Memory B cell (primary cell): ENCODE results near the gene DDX52.
"Not testable (repeated sequence)": the region's sequence is repeated elsewhere in the genome, so short reads cannot be mapped to it uniquely, and the experiment has no call there.

ENCODE experiments used
- ATAC-seq: fragments of 150-1000 bp; cut with Tn5 transposase; 2 replicates; pipeline ENCODE4 v1.10.0; 2021; ENCODE audit warnings: low read depth, mild to moderate bottlenecking, moderate library complexity
- DNase-seq, 2 donors: peaks; one replicate each; pipeline ENCODE4 v3.0.0; 2022; ENCODE audit warnings: low spot score in 2 of 2
- H3K27ac Mint-ChIP-seq: one replicate; pipeline ENCODE4 v1.8.0; 2022; ENCODE audit warnings: mild to moderate bottlenecking, moderate library complexity, mixed read lengths
- H3K27me3 Mint-ChIP-seq: one replicate; pipeline ENCODE4 v1.8.0; 2022; ENCODE audit warnings: mixed read lengths
- H3K36me3 Mint-ChIP-seq: one replicate; pipeline ENCODE4 v1.8.0; 2022; ENCODE audit warnings: mild to moderate bottlenecking, mixed read lengths
- H3K4me1 Mint-ChIP-seq: one replicate; pipeline ENCODE4 v1.8.0; 2022; ENCODE audit warnings: mixed read lengths
- H3K4me3 Mint-ChIP-seq: one replicate; pipeline ENCODE4 v1.8.0; 2022; ENCODE audit warnings: mild to moderate bottlenecking, moderate library complexity, mixed read lengths
- H3K9me3 Mint-ChIP-seq: one replicate; pipeline ENCODE4 v1.8.0; 2022; ENCODE audit warnings: mixed read lengths

Gene DDX52, protein sequence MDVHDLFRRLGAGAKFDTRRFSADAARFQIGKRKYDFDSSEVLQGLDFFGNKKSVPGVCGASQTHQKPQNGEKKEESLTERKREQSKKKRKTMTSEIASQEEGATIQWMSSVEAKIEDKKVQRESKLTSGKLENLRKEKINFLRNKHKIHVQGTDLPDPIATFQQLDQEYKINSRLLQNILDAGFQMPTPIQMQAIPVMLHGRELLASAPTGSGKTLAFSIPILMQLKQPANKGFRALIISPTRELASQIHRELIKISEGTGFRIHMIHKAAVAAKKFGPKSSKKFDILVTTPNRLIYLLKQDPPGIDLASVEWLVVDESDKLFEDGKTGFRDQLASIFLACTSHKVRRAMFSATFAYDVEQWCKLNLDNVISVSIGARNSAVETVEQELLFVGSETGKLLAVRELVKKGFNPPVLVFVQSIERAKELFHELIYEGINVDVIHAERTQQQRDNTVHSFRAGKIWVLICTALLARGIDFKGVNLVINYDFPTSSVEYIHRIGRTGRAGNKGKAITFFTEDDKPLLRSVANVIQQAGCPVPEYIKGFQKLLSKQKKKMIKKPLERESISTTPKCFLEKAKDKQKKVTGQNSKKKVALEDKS

DNA sequence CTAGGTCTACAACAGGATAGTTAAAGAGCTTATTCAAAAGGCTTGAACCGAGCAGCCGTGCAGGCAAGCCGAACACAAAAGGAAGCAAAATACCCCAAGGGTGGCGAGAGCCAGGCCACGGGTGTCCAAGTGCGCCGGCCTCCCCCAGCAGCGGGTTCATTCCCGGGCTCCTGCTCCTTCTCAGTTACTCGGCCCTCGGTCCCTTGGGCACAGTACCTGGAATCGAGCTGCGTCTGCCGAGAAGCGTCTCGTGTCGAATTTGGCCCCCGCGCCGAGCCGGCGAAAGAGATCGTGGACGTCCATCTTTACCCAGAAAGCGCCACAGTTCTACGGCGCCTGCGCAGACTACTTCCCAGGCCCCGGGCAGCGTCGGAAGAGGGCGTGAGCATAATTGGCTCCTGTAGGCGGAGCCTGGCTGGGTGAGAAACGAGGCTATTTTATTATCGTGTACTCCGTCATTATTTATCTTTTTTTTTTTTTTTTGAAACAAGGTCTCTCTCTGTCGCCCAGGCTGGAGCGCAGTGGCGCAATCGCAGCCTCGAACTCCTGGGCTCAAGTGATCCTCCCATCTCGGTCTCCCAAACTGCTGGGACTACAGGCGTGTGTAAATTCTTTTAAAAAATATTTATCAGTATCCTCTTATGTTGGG lies at the start of gene DDX52:
TSS of gene DDX52 (minus strand) at position 329 of the 649 bp plus-strand sequence. CDS start at position 303, 26 bp downstream.
- peak; percentile 79 to 80 for DNase-seq
- Mint-ChIP-seq H3K27me3 (peaks cover 17% of the 10 kb centered on the region), H3K36me3 (peaks cover 16% of the 10 kb centered on the region), H3K9me3 (no peaks in the 10 kb centered on the region), H3K4me3 (peak within 1 kb of the TSS; percentile 94), H3K27ac (peak within 1 kb of the TSS; percentile 91), H3K4me1 (peaks cover 23% of the 10 kb centered on the region)
- peak; percentile 98 for ATAC-seq

DNA sequence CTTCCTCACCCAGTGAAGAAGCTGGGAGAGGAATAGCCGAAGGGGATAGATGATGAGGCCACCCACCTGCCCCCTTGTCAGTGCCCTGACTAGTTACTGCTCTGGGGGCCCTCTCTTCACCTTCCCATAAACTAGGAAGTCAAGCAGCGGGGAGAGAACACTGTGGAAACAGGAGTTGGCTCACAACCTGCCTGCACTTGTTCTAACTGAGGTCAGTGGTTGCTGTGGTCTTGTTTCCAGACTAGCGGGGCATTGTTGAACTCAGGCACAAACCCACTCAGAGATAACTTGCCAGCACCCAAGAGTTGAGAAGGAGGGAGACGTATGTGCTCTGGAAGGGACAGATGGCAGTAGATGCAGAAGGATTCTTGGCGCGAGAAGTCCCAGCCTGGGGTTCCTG lies 48.6 kb upstream of the DDX52 start:
- DNase-seq: no peak
- H3K9me3 Mint-ChIP-seq: peaks cover 1% of the 10 kb centered on the region
- ATAC-seq: no peak
- peaks cover 5% of the 10 kb centered on the region for H3K27me3 Mint-ChIP-seq
- peaks cover 2% of the 10 kb centered on the region for H3K4me1 Mint-ChIP-seq
- H3K36me3 Mint-ChIP-seq: peaks cover 4% of the 10 kb centered on the region
- H3K4me3 Mint-ChIP-seq: no peak overlapping the region
- no peak overlapping the region for H3K27ac Mint-ChIP-seq

DNA sequence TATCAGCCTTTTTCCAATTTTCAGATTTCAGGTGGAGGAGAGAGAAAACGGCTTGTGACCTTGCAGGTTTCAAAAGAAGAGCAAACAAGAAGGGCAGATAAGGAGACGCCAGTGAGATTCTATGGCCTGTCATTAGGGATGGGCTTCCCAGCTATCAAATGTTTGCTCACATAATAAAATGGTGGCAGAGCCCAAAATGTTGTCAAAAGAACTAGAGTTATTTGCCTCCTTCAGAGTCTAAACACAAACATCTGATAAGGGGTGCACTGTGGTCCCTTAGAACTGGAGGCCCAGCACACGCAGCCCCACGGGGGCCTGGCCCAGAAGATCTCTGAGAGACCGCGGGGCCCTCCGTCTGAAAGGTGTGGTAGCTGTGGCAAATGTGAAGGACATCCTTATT lies 46.1 kb upstream of the DDX52 start:
- H3K36me3 Mint-ChIP-seq: no peaks in the 10 kb centered on the region
- DNase-seq (no peak), ATAC-seq (no peak)
- peaks cover 3% of the 10 kb centered on the region for H3K27me3 Mint-ChIP-seq
- H3K4me3 Mint-ChIP-seq: no peak overlapping the region
- peaks cover 2% of the 10 kb centered on the region for H3K4me1 Mint-ChIP-seq
- no peak overlapping the region for H3K27ac Mint-ChIP-seq
- H3K9me3 Mint-ChIP-seq: no peaks in the 10 kb centered on the region

DNA sequence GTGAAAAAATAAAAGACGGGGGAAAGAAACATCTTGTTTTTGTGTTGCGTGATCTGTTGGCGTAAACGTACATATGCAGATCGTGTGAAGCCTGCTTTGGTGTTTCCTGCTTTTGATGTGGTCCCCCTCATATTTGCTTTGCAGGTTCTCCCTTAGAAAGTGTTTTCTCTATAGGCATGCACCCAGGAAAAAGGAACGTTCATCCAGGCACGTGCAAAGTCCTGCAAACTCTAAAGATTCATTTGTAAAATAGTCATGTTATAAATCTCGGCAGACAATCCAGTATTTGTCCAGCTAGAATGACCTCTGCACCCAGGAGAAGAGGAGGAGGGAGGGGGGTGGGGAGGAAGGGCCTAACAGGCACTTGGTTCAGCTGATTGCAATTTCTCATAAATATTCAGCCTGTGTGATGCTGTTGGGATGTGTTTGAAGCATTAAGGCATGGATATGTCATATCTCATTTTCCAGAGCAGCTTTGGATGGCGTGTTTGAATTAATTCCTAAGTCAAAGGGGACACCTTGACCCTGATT lies 40.3 kb upstream of the DDX52 start:
- DNase-seq (no peak), ATAC-seq (no peak)
- H3K36me3 Mint-ChIP-seq: peaks cover under 1% of the 10 kb centered on the region
- H3K4me3 Mint-ChIP-seq: no peak overlapping the region
- peaks cover 2% of the 10 kb centered on the region for H3K27me3 Mint-ChIP-seq
- peaks cover 2% of the 10 kb centered on the region for H3K9me3 Mint-ChIP-seq
- no peak overlapping the region for H3K27ac Mint-ChIP-seq
- no peaks in the 10 kb centered on the region for H3K4me1 Mint-ChIP-seq

DNA sequence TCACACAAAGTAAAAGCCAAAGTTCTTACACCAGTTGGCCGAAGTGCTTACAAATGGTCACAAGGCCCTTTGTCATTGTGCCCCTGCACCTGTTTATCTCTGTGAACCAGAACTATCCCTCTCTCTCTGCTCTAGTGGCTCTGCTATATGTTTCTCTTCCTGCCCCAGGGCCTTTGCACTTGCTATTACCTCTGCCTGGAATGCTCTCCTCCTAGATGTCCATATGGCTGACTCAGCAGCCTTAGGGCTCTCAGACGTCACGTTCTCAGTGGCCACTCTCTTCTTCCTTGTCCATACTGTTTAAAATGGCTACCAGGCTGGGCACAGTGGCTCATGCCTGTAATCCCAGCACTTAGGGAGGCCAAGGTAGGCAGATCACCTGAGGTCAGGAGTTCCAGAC lies 38.8 kb upstream of the DDX52 start:
- H3K36me3 Mint-ChIP-seq: peaks cover 3% of the 10 kb centered on the region
- no peak overlapping the region for H3K4me3 Mint-ChIP-seq
- H3K27me3 Mint-ChIP-seq: peaks cover 5% of the 10 kb centered on the region
- no peak overlapping the region for H3K27ac Mint-ChIP-seq
- DNase-seq (no peak), ATAC-seq (no peak)
- peaks cover 4% of the 10 kb centered on the region for H3K9me3 Mint-ChIP-seq
- no peaks in the 10 kb centered on the region for H3K4me1 Mint-ChIP-seq

DNA sequence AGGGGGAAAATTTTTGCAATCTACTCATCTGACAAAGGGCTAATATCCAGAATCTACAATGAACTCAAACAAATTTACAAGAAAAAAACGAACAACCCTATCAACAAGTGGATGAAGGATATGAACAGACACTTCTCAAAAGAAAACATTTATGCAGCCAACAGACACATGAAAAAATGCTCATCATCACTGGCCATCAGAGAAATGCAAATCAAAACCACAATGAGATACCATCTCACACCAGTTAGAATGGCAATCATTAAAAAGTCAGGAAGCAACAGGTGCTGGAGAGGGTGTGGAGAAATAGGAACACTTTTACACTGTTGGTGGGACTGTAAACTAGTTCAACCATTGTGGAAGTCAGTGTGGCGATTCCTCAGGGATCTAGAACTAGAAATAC lies 36.7 kb upstream of the DDX52 start:
- ATAC-seq, DNase-seq, H3K27ac Mint-ChIP-seq, H3K27me3 Mint-ChIP-seq, H3K4me1 Mint-ChIP-seq, H3K36me3 Mint-ChIP-seq, H3K4me3 Mint-ChIP-seq, H3K9me3 Mint-ChIP-seq: not testable (repeated sequence)

DNA sequence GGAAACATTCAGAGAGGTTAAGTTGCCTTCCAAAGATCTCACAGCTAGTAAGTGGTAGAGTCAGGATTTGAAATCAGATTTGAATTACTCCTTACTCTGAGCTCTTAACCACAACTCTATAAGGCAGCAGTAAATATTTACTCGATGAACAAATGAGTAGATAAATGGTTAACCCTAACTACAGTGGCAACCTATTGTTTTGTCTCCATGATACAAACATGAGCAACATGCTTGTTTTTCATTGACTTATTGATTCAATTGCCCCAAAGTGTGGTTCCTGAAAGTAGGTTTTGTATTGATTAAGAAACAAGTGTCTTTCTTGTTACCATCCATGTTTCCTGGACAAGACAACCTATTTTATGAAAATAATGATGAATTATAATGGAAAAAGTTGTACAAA lies 34.8 kb upstream of the DDX52 start:
- H3K4me3 Mint-ChIP-seq: no peak overlapping the region
- DNase-seq: no peak
- H3K4me1 Mint-ChIP-seq: no peaks in the 10 kb centered on the region
- H3K27me3 Mint-ChIP-seq: peaks cover 9% of the 10 kb centered on the region
- peaks cover 4% of the 10 kb centered on the region for H3K9me3 Mint-ChIP-seq
- peaks cover 3% of the 10 kb centered on the region for H3K36me3 Mint-ChIP-seq
- H3K27ac Mint-ChIP-seq: no peak overlapping the region
- no peak for ATAC-seq

DNA sequence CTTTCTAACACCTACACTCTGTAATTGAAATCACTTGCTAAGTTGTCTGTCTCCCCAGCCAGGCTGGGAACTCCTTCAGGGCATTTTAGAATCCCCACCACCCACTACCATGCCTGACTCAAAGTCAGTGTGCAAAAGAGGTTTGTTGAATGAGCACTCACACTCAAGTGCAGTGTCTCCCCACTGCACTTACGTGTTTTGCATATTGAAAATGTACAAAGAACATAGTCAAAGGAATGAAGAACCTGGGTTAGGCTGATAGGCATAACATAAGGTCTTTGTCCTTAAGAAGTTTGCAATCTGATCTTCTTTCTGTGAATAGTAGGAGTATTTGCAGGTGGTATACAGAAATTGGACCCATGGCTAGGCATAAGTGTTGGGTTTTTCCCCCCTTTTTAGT lies 33.8 kb upstream of the DDX52 start:
- Mint-ChIP-seq H3K27me3 (peaks cover 9% of the 10 kb centered on the region), H3K4me1 (no peaks in the 10 kb centered on the region), H3K9me3 (peaks cover 4% of the 10 kb centered on the region), H3K4me3 (no peak overlapping the region), H3K36me3 (peaks cover 3% of the 10 kb centered on the region), H3K27ac (no peak overlapping the region)
- ATAC-seq (no peak), DNase-seq (no peak)

DNA sequence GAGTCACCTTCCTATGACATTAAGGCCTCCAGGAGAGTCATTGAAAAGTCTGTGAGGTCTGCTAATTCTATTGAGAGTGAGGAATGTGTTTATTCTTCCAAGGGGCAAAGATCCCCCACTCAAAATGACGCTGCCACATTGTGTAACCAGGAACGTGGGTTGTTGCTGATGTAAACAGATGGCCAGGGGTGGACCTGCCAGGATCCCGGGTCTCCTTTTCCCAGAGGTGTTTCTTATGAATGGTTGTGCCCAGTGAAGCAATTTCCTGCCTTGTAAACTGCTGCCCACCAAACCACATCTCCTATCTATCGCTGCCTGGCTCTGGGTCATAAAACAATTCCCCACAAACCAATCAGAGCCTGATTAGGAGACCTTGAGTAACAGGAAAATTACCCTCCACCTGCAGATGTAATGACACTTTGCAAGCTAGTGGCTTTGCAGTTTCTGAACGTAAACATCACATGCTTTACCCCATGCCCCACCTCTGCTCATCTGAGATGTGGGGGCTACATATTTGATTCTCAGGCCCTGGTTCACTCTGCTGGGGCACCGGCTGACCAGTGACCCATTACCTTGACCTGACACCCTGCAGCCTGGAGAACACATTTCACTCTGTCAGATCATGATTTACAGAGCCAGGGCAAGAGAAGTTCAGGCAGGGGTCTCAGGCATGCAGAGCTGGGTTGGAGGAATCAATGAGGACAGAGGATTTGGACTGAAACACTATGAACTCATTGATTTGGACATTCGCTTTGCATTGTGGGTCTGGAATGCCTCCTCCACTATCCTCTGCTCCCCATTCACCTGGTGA lies 33.1 kb upstream of the DDX52 start:
- Mint-ChIP-seq H3K27ac (no peak overlapping the region), H3K4me1 (no peaks in the 10 kb centered on the region), H3K4me3 (no peak overlapping the region), H3K36me3 (peaks cover 3% of the 10 kb centered on the region), H3K9me3 (peaks cover 3% of the 10 kb centered on the region), H3K27me3 (peaks cover 9% of the 10 kb centered on the region)
- DNase-seq (no peak), ATAC-seq (no peak)

DNA sequence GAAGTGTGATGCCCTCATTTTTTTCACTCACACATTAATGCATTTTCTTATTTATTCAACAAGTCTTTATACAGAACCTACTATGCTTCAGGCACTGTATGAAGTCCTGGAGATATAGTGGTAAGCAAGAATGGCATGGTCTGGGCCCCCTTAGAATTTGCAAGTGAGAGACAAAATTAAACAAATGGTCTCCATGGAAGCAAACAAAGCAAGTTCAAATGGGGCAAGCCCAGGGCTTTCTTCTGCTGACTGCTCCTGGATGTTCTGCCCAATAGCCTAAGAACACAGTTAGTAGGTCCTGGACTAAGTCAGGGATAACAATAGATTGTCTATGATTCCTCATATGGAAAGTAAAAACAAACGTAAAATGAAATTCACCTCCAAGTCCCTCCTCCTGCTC lies 31.3 kb upstream of the DDX52 start:
- Mint-ChIP-seq H3K27ac (no peak overlapping the region), H3K36me3 (peaks cover 3% of the 10 kb centered on the region), H3K27me3 (peaks cover 9% of the 10 kb centered on the region), H3K4me3 (no peak overlapping the region), H3K4me1 (no peaks in the 10 kb centered on the region), H3K9me3 (peaks cover 3% of the 10 kb centered on the region)
- no peak for ATAC-seq
- no peak for DNase-seq

DNA sequence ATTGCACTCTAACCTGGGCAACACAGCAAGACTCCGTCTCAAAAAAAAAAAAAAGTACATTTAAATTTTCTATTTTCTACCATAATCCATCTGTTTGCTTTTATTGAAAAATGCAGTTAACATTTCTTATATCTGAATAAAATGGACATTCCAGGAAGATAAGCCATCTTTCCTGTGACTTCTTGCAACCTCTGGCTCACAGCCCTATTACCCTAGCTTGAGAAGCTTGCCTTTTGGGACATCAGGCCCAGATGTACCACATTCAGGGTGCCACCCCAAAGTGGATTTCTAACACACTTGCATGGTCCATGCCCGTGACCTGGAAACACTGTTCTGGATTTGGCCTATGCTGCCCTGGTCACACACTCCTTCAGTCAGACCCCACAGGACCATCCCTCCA lies 30.1 kb upstream of the DDX52 start:
- DNase-seq (no peak), ATAC-seq (no peak)
- Mint-ChIP-seq H3K36me3 (peaks cover under 1% of the 10 kb centered on the region), H3K27me3 (peaks cover 7% of the 10 kb centered on the region), H3K4me1 (no peaks in the 10 kb centered on the region), H3K27ac (no peak overlapping the region), H3K4me3 (no peak overlapping the region), H3K9me3 (peaks cover under 1% of the 10 kb centered on the region)

DNA sequence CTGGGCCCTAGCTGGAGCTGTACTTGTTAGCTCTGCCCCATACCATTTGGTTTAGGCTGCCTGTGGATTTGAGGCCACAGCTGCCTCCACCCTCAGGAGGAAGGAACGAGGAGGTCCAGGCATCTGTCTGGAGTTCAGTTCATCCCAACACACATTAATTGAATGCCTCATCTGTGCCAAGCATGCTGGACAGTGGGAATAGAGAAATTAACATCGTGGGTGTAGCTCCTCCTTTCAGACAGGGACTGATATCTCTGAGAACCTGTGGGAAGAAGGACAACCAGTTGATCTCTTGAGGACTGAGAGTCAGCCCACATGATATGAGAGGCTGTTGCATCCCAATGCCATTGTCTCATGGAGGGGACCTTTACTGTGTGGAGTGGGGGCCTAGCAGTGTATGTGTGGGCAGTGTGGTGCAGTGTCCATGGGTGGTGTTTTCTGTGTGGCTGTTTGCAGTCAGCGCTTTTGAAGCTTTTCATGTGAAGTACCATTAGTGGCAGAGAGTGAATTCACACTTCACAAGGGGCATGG lies 29.4 kb upstream of the DDX52 start:
- Mint-ChIP-seq H3K4me1 (no peaks in the 10 kb centered on the region), H3K9me3 (no peaks in the 10 kb centered on the region), H3K27me3 (peaks cover 8% of the 10 kb centered on the region), H3K27ac (no peak overlapping the region), H3K36me3 (no peaks in the 10 kb centered on the region), H3K4me3 (no peak overlapping the region)
- ATAC-seq: no peak
- no peak for DNase-seq

DNA sequence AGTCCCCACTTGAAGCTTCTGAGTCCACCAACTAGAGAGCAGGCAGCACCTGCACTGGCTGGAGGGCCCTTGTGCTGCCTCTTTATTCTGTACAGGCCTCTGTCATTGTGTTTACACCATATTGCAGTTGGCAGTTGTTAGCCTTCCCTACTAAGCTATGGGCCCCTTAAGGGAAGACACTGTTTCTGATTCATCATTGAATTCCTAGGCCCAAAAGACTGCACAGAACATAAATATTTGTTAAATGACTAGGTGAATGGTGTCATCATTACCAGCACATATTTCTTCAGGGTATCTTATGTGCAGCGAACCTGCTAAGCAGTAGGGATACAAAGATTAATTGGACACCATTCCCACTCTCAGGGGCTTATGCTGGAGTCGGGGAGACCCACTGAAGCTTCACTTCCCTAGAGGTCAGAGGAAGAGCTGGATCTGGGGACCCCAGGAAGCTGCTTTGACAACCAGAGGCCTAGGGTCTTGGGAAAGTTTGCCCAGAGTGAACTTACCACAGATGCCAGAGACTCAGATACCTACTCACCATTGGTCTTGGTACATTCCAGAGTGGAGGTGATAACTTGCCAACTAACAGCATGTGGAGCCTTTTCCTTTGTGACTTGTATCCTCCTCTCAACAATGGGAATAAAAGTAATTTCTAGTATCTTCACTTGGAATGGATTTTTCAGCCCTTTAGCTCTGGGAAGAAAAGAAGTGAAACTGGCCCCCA lies 28.7 kb upstream of the DDX52 start:
- Mint-ChIP-seq H3K4me3 (no peak overlapping the region), H3K27ac (no peak overlapping the region), H3K4me1 (no peaks in the 10 kb centered on the region), H3K27me3 (peaks cover 7% of the 10 kb centered on the region), H3K9me3 (no peaks in the 10 kb centered on the region), H3K36me3 (no peaks in the 10 kb centered on the region)
- ATAC-seq (no peak), DNase-seq (no peak)
